Measurements from ENCODE around the gene FLNA. TPM values are rescaled to one million over a fixed set of nuclear protein-coding genes. Genes with fewer than 3 reads are reported as not detected.
A peak's percentile ranks its signal among the peaks of the same experiment; 100 is the strongest.

Gene FLNA
- total and polyA plus RNA-seq, 7 experiments from 2014 or later, result 96.0 to 1,423 (median 462) TPM

DNA sequence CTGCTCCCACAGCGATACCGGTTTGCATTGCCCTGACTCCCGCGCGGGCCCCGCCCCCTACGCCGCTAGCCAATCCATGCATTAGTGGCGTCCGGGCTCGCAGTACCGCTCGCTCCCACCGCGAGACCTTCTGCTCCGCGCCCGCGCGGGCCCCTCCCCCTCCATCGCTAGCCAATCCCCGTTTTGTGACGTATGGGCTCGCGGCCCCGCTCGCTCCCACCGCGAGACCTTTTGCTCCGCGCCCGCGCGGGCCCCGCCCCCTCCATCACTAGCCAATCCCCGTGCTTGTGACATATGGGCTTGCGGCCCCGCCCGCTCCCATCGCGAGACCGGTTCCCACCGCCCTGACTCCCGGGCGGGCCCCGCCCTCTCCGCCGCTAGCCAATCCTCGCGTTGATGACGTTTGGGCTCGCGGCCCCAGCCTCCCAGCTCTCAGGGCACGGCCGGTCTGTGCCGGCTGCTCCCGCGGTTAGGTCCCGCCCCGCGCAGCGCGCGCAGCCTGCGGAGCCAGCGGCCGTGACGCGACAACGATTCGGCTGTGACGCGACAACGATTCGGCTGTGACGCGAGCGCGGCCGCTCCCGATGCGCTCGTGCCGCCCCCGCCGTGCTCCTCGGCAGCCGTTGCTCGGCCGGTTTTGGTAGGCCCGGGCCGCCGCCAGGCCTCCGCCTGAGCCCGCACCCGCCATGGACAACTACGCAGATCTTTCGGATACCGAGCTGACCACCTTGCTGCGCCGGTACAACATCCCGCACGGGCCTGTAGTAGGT lies 4.5 kb upstream of the FLNA start, which contains the start of gene EMD:
Gene EMD, plus strand, starts transcription at position 497 of the 770 bp plus-strand sequence. Its CDS starts 190 bp downstream, at position 687.
- peak within 1 kb of the TSS; percentile 68 for H3K4me3 ChIP-seq (ENCODE audit: low read length)
- peaks cover 10 to 18% of the 10 kb centered on the region in 2 donors for H3K4me1 ChIP-seq (ENCODE audit: control insufficient read depth in 2 of 2, insufficient read depth in 2 of 2, low read length in 2 of 2)
- DNase-seq (peak; percentile 88 to 98 (median 96)), ATAC-seq (peak; percentile 87)
- H3K9me3 ChIP-seq (ENCODE audit: control insufficient read depth in 2 of 3, low read length in 3 of 3), result no peaks in the 10 kb centered on the region
- peak within 1 kb of the TSS; percentile 72 to 95 (median 92) for H3K27ac Mint-ChIP-seq
- peak within 1 kb of the TSS; percentile 73 to 88 (median 84) for H3K4me3 Mint-ChIP-seq
- ChIA-PET POLR2A (interaction anchor here (0.7 to 1.5 kb wide), 11 partner anchors 8 to 452 kb away, joined by 3 to 7 read pairs (median 3); partner anchors contain the start of genes IKBKG and RPL10), CTCF (interaction anchor here (0.6 kb wide), 1 partner anchor 135 kb away, joined by 3 read pairs; no protein-coding TSS in a partner anchor)
- no peaks in the 10 kb centered on the region for H3K27me3 ChIP-seq (ENCODE audit: control insufficient read depth in 2 of 2, insufficient read depth in 2 of 2, low read length in 2 of 2)
- peaks cover 0 to 2% (median 0%) of the 10 kb centered on the region in 11 donors for H3K9me3 Mint-ChIP-seq
- H3K36me3 ChIP-seq (ENCODE audit: control insufficient read depth in 2 of 3, insufficient read depth in 3 of 3, low read length in 3 of 3), result peaks cover 0 to 13% (median 0%) of the 10 kb centered on the region in 3 experiments
- H3K27ac ChIP-seq (ENCODE audit: low read depth, low read length), result peak within 1 kb of the TSS; percentile 99
- peaks cover 4 to 21% (median 12%) of the 10 kb centered on the region in 7 donors for H3K4me1 Mint-ChIP-seq
- intact Hi-C loops (cut with micrococcal nuclease), result loop anchor here (1.0 to 10.0 kb wide), 11 partner anchors 8 to 657 kb away; partner anchors contain the start of genes ARHGAP4 (in 2 of the 2), FAM3A (in 2 of the 2), HCFC1 (in 2 of the 2) and MECP2 (in 2 of the 2)
- H3K36me3 Mint-ChIP-seq, result peaks cover 0 to 3% (median 0%) of the 10 kb centered on the region in 5 donors
- H3K27me3 Mint-ChIP-seq, result no peaks in the 10 kb centered on the region

DNA sequence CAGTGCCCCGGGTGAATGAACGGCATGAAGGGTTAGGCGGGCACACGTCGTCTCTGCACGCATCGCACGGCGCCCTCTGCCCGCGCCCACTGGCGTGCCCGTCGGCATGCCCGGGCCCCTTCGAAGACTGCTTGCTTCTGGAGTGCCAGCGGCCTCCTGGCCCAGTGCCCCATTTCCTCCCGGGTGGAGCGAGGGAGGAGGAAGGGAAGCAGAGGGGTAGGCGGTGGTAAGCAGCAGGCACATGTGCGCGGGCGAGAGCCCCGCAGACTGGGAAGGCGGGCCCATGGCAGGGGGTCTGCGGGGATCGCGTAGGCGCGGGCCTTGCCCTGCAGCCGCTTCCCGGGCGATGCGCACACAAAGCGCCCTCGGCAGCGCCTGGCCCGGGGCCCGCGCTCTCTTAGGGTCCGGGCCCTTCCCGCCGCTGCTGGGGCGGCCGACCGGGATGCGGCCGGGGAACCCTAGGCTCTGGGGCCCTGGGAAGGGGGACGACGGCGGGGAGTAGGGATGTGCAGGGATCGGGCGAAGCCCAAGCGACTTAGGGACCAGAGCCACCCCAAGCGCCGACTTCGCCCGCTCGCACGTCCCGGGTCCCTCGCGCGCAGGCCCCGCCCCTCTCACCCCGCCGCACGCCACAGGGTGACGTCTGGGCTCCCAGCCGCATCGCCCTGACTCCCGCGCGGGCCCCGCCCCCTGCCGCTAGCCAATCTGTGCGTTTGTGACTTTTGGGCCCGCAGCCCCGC lies 3.8 kb upstream of the FLNA start:
- peak overlapping the region; percentile 31 for H3K4me3 ChIP-seq (ENCODE audit: low read length)

DNA sequence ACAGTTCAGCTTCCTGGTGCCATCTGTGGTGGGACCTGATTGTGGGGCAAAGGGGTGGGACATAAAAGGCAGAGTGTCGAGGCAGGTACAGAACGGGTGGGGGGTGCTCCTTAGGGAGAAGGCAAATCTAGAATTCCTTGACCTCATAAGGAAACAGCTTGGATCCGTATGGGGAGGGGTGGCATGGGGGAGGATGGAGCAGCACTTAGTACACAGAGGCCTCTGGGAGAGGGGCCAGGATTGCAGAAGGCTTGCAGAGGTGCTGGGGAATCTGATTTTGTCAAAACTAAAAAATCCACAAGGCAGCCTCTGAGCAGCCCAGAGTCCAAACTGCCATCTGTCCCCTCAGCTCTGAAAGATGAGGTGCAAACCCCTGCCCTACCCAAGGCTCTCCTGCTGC lies 2.3 kb upstream of the FLNA start:
- Mint-ChIP-seq H3K27me3 (no peaks in the 10 kb centered on the region), H3K4me3 (peak overlapping the region in 1 of 10 donors; percentile 37), H3K27ac (peak overlapping the region in 5 of 9 donors; percentile 19 to 94 (median 73)), H3K9me3 (peaks cover 0 to 2% (median 0%) of the 10 kb centered on the region in 11 donors), H3K4me1 (peaks cover 5 to 26% (median 20%) of the 10 kb centered on the region in 7 donors), H3K36me3 (peaks cover 0 to 3% (median 0%) of the 10 kb centered on the region in 5 donors)
- Histone ChIP-seq H3K4me1 (ENCODE audit: control insufficient read depth in 2 of 2, insufficient read depth in 2 of 2, low read length in 2 of 2) (peaks cover 20 to 36% of the 10 kb centered on the region in 2 donors), H3K27ac (ENCODE audit: low read depth, low read length) (peak overlapping the region; percentile 45), H3K9me3 (ENCODE audit: control insufficient read depth in 2 of 3, low read length in 3 of 3) (no peaks in the 10 kb centered on the region), H3K36me3 (ENCODE audit: control insufficient read depth in 2 of 3, insufficient read depth in 3 of 3, low read length in 3 of 3) (peaks cover 0 to 12% (median 0%) of the 10 kb centered on the region in 3 experiments), H3K4me3 (ENCODE audit: low read length) (no peak overlapping the region), H3K27me3 (ENCODE audit: control insufficient read depth in 2 of 2, insufficient read depth in 2 of 2, low read length in 2 of 2) (no peaks in the 10 kb centered on the region)
- DNase-seq (no peak), ATAC-seq (no peak)
- CTCF ChIA-PET, result no interaction called here
- intact Hi-C loops (cut with micrococcal nuclease), result loop anchor here (5.0 to 10.0 kb wide), 5 partner anchors 138 to 654 kb away; partner anchors contain the start of genes ARHGAP4 (in 2 of the 2), ABCD1 (in 1 of the 2), BCAP31 (in 1 of the 2) and FAM3A (in 1 of the 2)
- POLR2A ChIA-PET, result interaction anchor here (1.2 to 1.6 kb wide), 3 partner anchors 14 to 155 kb away, joined by 3 to 6 read pairs (median 4); partner anchors contain the start of gene RPL10

More for the DNA sequence above, 3.8 kb upstream of the FLNA start:
- peaks cover 5 to 21% (median 12%) of the 10 kb centered on the region in 7 donors for H3K4me1 Mint-ChIP-seq
- intact Hi-C loops (cut with micrococcal nuclease), result loop anchor here (1.0 to 10.0 kb wide), 8 partner anchors 9 to 656 kb away; partner anchors contain the start of genes ARHGAP4 (in 2 of the 2), MECP2 (in 2 of the 2), ABCD1 (in 1 of the 2) and BCAP31 (in 1 of the 2)
- no peaks in the 10 kb centered on the region for H3K27me3 ChIP-seq (ENCODE audit: control insufficient read depth in 2 of 2, insufficient read depth in 2 of 2, low read length in 2 of 2)
- peak overlapping the region; percentile 37 to 95 (median 89) for H3K27ac Mint-ChIP-seq
- H3K27ac ChIP-seq (ENCODE audit: low read depth, low read length), result peak overlapping the region; percentile 98
- peaks cover 0 to 2% (median 0%) of the 10 kb centered on the region in 11 donors for H3K9me3 Mint-ChIP-seq
- ChIA-PET CTCF (interaction anchor here (0.6 kb wide), 1 partner anchor 136 kb away, joined by 3 read pairs; no protein-coding TSS in a partner anchor), POLR2A (interaction anchor here (1.0 to 1.6 kb wide), 7 partner anchors 7 to 411 kb away, joined by 3 to 8 read pairs (median 5); partner anchors contain the start of genes IKBKG and RPL10)
- H3K27me3 Mint-ChIP-seq, result no peaks in the 10 kb centered on the region
- H3K4me1 ChIP-seq (ENCODE audit: control insufficient read depth in 2 of 2, insufficient read depth in 2 of 2, low read length in 2 of 2), result peaks cover 16 to 26% of the 10 kb centered on the region in 2 donors
- peak; percentile 29 to 92 (median 54) for DNase-seq
- H3K9me3 ChIP-seq (ENCODE audit: control insufficient read depth in 2 of 3, low read length in 3 of 3), result no peaks in the 10 kb centered on the region
- no peak for ATAC-seq
- peak overlapping the region; percentile 58 to 88 (median 79) for H3K4me3 Mint-ChIP-seq
- H3K36me3 Mint-ChIP-seq, result peaks cover 0 to 3% (median 0%) of the 10 kb centered on the region in 5 donors
- peaks cover 0 to 13% (median 0%) of the 10 kb centered on the region in 3 experiments for H3K36me3 ChIP-seq (ENCODE audit: control insufficient read depth in 2 of 3, insufficient read depth in 3 of 3, low read length in 3 of 3)

DNA sequence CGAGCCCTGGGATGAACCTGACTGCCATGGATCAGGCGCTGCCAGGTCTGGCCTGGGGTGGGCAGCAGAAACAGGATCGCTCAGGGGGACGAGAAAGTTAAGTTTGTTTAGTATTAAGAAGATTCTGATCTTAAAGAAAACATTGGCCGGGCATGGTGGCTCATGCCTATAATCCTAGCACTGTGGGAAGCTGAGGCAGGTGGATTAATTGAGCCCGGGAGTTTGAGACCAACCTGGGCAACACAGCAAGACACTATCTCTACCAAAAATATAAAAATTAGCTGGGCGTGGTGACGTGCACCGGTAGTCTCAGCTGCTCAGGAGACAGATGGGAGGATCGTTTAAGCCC lies 696 bp upstream of the FLNA start:
- peaks cover 0 to 3% (median 0%) of the 10 kb centered on the region in 5 donors for H3K36me3 Mint-ChIP-seq
- ATAC-seq (no peak), DNase-seq (no peak)
- H3K4me1 Mint-ChIP-seq, result peaks cover 0 to 18% (median 12%) of the 10 kb centered on the region in 7 donors
- peak overlapping the region in 4 of 10 donors; percentile 5 to 61 (median 24) for H3K4me3 Mint-ChIP-seq
- Histone ChIP-seq H3K36me3 (ENCODE audit: control insufficient read depth in 2 of 3, insufficient read depth in 3 of 3, low read length in 3 of 3) (no peaks in the 10 kb centered on the region), H3K4me3 (ENCODE audit: low read length) (no peak overlapping the region), H3K4me1 (ENCODE audit: control insufficient read depth in 2 of 2, insufficient read depth in 2 of 2, low read length in 2 of 2) (peaks cover 14 to 29% of the 10 kb centered on the region in 2 donors), H3K27me3 (ENCODE audit: control insufficient read depth in 2 of 2, insufficient read depth in 2 of 2, low read length in 2 of 2) (no peaks in the 10 kb centered on the region), H3K9me3 (ENCODE audit: control insufficient read depth in 2 of 3, low read length in 3 of 3) (no peaks in the 10 kb centered on the region), H3K27ac (ENCODE audit: low read depth, low read length) (no peak overlapping the region)
- ChIA-PET CTCF (interaction anchor here (0.6 to 1.0 kb wide), 2 partner anchors 53 to 150 kb away, joined by 3 read pairs; no protein-coding TSS in a partner anchor), POLR2A (interaction anchor here (1.2 to 1.6 kb wide), 2 partner anchors 24 to 156 kb away, joined by 3 to 7 read pairs; partner anchors contain the start of gene RPL10)
- no peak overlapping the region for H3K27ac Mint-ChIP-seq
- intact Hi-C loops (cut with micrococcal nuclease), result loop anchor here (5.0 to 10.0 kb wide), 5 partner anchors 140 to 653 kb away; partner anchors contain the start of genes ARHGAP4 (in 2 of the 2), ABCD1 (in 1 of the 2), BCAP31 (in 1 of the 2) and FAM3A (in 1 of the 2)
- H3K27me3 Mint-ChIP-seq, result no peaks in the 10 kb centered on the region
- no peaks in the 10 kb centered on the region for H3K9me3 Mint-ChIP-seq

DNA sequence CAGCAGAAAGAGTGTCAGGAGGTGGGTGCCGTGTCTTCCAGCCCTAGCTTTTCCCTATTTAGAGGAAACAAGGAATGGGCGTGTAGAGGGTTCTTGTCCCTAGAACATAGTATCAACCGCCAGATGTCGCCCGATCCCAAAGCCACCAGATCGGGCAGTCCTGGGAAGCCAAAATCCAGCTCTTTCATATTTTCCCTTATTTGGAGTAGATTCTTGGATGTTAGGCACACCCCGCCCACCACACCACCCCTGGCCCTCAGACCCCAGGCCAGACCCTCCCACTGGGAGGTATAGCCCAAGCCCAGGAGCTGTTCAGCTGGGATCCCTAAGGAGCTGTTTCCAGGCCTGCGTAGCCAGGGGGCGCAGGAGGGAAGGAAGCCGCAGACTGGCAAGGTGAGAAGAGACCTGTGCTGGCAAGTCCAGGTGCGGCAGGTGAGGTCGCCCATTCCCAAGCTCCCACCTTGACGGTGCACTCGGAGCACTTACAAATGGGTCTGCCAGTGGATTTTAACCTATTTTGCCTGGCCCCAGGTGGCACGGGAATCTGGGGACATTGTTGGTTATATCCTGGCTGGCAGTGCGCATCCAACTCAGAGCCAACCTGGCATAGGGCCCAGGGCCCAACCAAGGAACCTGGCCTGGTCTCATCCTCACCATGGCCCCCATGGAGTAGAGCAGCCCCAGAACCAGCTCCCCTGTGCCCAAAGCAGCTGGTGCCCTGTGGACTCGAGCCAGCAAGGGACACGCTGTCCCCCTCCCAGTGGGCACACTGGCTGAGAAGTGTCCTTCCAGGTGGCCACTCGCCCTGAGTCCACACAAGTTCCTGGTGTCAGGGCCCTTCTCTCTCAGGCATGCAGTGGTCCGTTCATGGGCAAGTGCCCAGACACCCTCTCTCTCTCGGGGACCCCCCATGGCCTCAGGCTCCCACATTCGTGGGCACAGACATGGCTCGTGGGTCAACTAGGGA lies 811 bp downstream of the FLNA start:
- Histone ChIP-seq H3K36me3 (ENCODE audit: control insufficient read depth in 2 of 3, insufficient read depth in 3 of 3, low read length in 3 of 3) (no peaks in the 10 kb centered on the region), H3K27ac (ENCODE audit: low read depth, low read length) (peak overlapping the region; percentile 48), H3K4me1 (ENCODE audit: control insufficient read depth in 2 of 2, insufficient read depth in 2 of 2, low read length in 2 of 2) (peaks cover 10 to 26% of the 10 kb centered on the region in 2 donors), H3K27me3 (ENCODE audit: control insufficient read depth in 2 of 2, insufficient read depth in 2 of 2, low read length in 2 of 2) (no peaks in the 10 kb centered on the region), H3K9me3 (ENCODE audit: control insufficient read depth in 2 of 3, low read length in 3 of 3) (no peaks in the 10 kb centered on the region), H3K4me3 (ENCODE audit: low read length) (peak overlapping the region; percentile 51)
- H3K9me3 Mint-ChIP-seq, result no peaks in the 10 kb centered on the region
- H3K27me3 Mint-ChIP-seq, result no peaks in the 10 kb centered on the region
- ATAC-seq (no peak), DNase-seq (no peak)
- ChIA-PET POLR2A (interaction anchor here (0.6 to 2.1 kb wide), 10 partner anchors 10 to 446 kb away, joined by 3 to 14 read pairs (median 4); partner anchors contain the start of gene RPL10), CTCF (interaction anchor here (0.6 to 2.0 kb wide), 15 partner anchors 8 to 163 kb away, joined by 3 to 13 read pairs (median 4); partner anchors contain the start of gene RPL10)
- peaks cover 0 to 10% (median 0%) of the 10 kb centered on the region in 5 donors for H3K36me3 Mint-ChIP-seq
- peak overlapping the region; percentile 53 to 85 (median 56) for H3K4me3 Mint-ChIP-seq
- intact Hi-C loops (cut with micrococcal nuclease), result loop anchor here (1.0 to 10.0 kb wide), 4 partner anchors 141 to 579 kb away; partner anchors contain the start of genes FAM3A (in 1 of the 2), IDH3G (in 1 of the 2), MECP2 (in 1 of the 2) and SSR4 (in 1 of the 2)
- peak overlapping the region in 4 of 9 donors; percentile 41 to 62 (median 50) for H3K27ac Mint-ChIP-seq
- H3K4me1 Mint-ChIP-seq, result peaks cover 0 to 17% (median 7%) of the 10 kb centered on the region in 7 donors
